ENCODE results near the gene AKAP11.

The AKAP11 gene

DNA sequence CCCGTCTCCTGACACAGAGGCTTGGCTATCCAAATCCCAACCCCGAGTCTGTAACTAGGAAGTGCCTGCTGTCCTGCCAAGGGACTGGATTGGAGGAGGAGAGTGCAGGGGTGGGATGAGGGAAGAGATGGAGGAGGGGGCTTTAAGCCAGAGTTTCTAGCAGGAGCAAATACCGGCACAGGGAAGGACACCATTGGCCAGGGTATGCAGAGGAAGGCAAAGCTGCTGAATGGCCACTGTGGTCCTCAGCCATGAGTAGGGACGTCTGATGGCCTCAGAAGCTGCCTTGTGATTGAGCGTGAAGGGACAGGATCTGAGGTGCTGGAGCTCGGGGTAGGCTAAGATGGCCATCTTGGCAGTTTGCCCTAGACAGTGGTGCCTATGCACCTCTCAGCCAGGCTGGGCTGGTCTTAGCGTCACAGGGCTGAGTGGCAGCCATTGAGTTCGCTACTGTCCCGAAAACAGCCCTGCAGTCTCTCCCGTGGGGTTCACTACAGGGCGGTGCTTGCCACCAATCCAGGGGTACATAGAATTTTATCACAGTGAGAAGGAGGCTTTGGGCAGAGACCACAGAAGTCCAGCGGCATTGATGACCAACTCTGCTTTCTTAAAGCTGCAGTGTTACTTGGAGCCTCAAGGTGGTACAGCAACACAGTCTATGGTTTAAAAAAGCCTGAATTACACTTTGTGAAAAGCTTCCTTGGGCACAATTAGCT, 61.8 kb downstream of the AKAP11 start:
- Histone ChIP-seq H3K36me3 (ENCODE audit: insufficient read depth, insufficient read length, low read length) (no peaks in the 10 kb centered on the region), H3K27me3 (ENCODE audit: insufficient read depth, insufficient read length) (no peaks in the 10 kb centered on the region), H3K9me3 (ENCODE audit: insufficient read depth, low read length) (no peaks in the 10 kb centered on the region), H3K9ac (ENCODE audit: insufficient read length, low read depth) (no peak overlapping the region), H3K4me1 (ENCODE audit: insufficient read depth, insufficient read length) (no peaks in the 10 kb centered on the region), H3K4me3 (ENCODE audit: insufficient read length, low read depth) (no peak overlapping the region)
- TF ChIP-seq YY1 (IDR thresholded peaks at IDR 0.05; ENCODE audit: insufficient read depth, insufficient read length) (no peak), SUZ12 (IDR thresholded peaks at IDR 0.05; ENCODE audit: extremely low read depth, insufficient read depth, insufficient read length) (no peak), ZNF274 (IDR thresholded peaks at IDR 0.05; ENCODE audit: low read depth, low read length) (no peak)
- DNase-seq (ENCODE audit: low read depth, low spot score) = no peak

DNA sequence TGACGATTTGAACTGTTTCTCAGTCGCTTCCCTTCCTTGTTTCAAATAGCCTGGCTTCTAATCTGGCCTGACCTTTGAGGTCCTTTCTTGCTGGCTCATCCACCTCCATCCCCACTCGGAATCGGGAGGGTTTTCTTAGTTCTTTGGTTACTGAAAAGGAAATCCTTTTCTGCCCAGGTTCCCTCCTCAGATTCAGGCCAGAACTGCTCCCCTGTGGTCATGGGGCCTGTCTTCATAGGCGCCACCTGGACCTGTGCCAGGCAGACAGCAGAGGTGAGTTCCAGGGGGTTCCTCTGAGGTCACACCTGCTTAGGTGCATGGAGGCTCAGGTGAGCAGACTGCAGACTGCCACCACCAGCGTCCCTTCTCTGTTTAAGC, 62.4 kb downstream of the AKAP11 start:
- H3K4me1 ChIP-seq (ENCODE audit: insufficient read depth, insufficient read length) = no peaks in the 10 kb centered on the region
- TF ChIP-seq SUZ12 (IDR thresholded peaks at IDR 0.05; ENCODE audit: extremely low read depth, insufficient read depth, insufficient read length) = no peak
- no peak for TF ChIP-seq YY1 (IDR thresholded peaks at IDR 0.05; ENCODE audit: insufficient read depth, insufficient read length)
- TF ChIP-seq ZNF274 (IDR thresholded peaks at IDR 0.05; ENCODE audit: low read depth, low read length) = no peak
- no peaks in the 10 kb centered on the region for H3K9me3 ChIP-seq (ENCODE audit: insufficient read depth, low read length)
- H3K27me3 ChIP-seq (ENCODE audit: insufficient read depth, insufficient read length) = no peaks in the 10 kb centered on the region
- H3K4me3 ChIP-seq (ENCODE audit: insufficient read length, low read depth) = no peak overlapping the region
- H3K9ac ChIP-seq (ENCODE audit: insufficient read length, low read depth) = no peak overlapping the region
- no peak for DNase-seq (ENCODE audit: low read depth, low spot score)
- no peaks in the 10 kb centered on the region for H3K36me3 ChIP-seq (ENCODE audit: insufficient read depth, insufficient read length, low read length)

- no peak for TF ChIP-seq YY1 (IDR thresholded peaks at IDR 0.05; ENCODE audit: insufficient read depth, insufficient read length)
- no peak for TF ChIP-seq ZNF274 (IDR thresholded peaks at IDR 0.05; ENCODE audit: low read depth, low read length)
- no peak for TF ChIP-seq SUZ12 (IDR thresholded peaks at IDR 0.05; ENCODE audit: extremely low read depth, insufficient read depth, insufficient read length)
- Histone ChIP-seq H3K9ac (ENCODE audit: insufficient read length, low read depth) (no peak overlapping the region), H3K9me3 (ENCODE audit: insufficient read depth, low read length) (no peaks in the 10 kb centered on the region), H3K4me1 (ENCODE audit: insufficient read depth, insufficient read length) (no peaks in the 10 kb centered on the region), H3K4me3 (ENCODE audit: insufficient read length, low read depth) (no peak overlapping the region), H3K27me3 (ENCODE audit: insufficient read depth, insufficient read length) (no peaks in the 10 kb centered on the region), H3K36me3 (ENCODE audit: insufficient read depth, insufficient read length, low read length) (no peaks in the 10 kb centered on the region)
- no peak for DNase-seq (ENCODE audit: low read depth, low spot score)
Observed at GRCh38 chr13:42337808-42338600, 66.1 kb downstream of the AKAP11 start.

GRCh38 chr13:42345367-42345766, 73.4 kb downstream of the AKAP11 start:
- H3K27me3 ChIP-seq (ENCODE audit: insufficient read depth, insufficient read length) = no peaks in the 10 kb centered on the region
- H3K9ac ChIP-seq (ENCODE audit: insufficient read length, low read depth) = no peak overlapping the region
- no peak for DNase-seq (ENCODE audit: low read depth, low spot score)
- TF ChIP-seq YY1 (IDR thresholded peaks at IDR 0.05; ENCODE audit: insufficient read depth, insufficient read length) = no peak
- no peak for TF ChIP-seq ZNF274 (IDR thresholded peaks at IDR 0.05; ENCODE audit: low read depth, low read length)
- TF ChIP-seq SUZ12 (IDR thresholded peaks at IDR 0.05; ENCODE audit: extremely low read depth, insufficient read depth, insufficient read length) = no peak
- H3K4me3 ChIP-seq (ENCODE audit: insufficient read length, low read depth) = no peak overlapping the region
- no peaks in the 10 kb centered on the region for H3K36me3 ChIP-seq (ENCODE audit: insufficient read depth, insufficient read length, low read length)
- H3K4me1 ChIP-seq (ENCODE audit: insufficient read depth, insufficient read length) = no peaks in the 10 kb centered on the region
- H3K9me3 ChIP-seq (ENCODE audit: insufficient read depth, low read length) = no peaks in the 10 kb centered on the region

DNA sequence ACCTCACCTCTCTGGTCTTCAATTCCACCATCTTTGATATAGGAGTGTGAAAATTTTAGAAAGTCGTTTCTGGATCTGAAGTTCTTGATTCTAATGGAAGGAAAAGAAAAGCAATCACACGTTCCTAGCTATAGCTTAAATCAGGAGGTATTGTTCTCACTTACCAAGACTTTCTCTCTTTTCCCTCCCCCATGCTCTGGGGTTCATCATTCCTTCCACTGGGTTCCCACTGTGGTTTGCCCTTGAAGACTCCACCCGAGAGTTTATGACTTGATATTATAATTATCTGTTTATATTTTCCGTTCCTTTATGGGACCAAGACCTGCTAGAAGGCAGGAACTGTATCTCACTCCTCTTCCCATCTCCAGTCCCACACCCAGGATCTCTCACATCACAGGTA, 76.6 kb downstream of the AKAP11 start:
- no peaks in the 10 kb centered on the region for H3K9me3 ChIP-seq (ENCODE audit: insufficient read depth, low read length)
- no peak overlapping the region for H3K9ac ChIP-seq (ENCODE audit: insufficient read length, low read depth)
- no peak for DNase-seq (ENCODE audit: low read depth, low spot score)
- no peaks in the 10 kb centered on the region for H3K4me1 ChIP-seq (ENCODE audit: insufficient read depth, insufficient read length)
- no peaks in the 10 kb centered on the region for H3K36me3 ChIP-seq (ENCODE audit: insufficient read depth, insufficient read length, low read length)
- TF ChIP-seq SUZ12 (IDR thresholded peaks at IDR 0.05; ENCODE audit: extremely low read depth, insufficient read depth, insufficient read length) (no peak), YY1 (IDR thresholded peaks at IDR 0.05; ENCODE audit: insufficient read depth, insufficient read length) (no peak), ZNF274 (IDR thresholded peaks at IDR 0.05; ENCODE audit: low read depth, low read length) (no peak)
- no peak overlapping the region for H3K4me3 ChIP-seq (ENCODE audit: insufficient read length, low read depth)
- H3K27me3 ChIP-seq (ENCODE audit: insufficient read depth, insufficient read length) = no peaks in the 10 kb centered on the region

DNA sequence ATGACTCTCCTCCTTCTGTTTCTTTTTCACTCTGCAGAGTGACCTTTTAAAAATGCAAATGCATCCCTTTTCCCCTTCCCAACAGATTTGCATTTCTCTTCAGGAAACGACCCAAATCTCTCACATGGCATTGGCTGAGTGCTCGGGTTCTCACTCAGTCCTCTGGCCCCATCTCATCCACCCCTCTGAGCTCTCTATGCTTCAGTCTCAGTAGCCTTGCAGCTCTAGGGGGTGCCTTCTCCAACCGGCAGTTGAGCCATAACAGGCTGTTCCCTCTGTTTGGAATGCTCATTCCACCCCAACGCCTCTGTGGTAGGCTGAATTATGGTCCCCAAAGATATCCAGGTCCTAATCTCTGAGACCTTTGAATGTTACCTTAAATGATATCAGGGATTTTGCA, 78.2 kb downstream of the AKAP11 start:
- TF ChIP-seq SUZ12 (IDR thresholded peaks at IDR 0.05; ENCODE audit: extremely low read depth, insufficient read depth, insufficient read length) (no peak), ZNF274 (IDR thresholded peaks at IDR 0.05; ENCODE audit: low read depth, low read length) (no peak), YY1 (IDR thresholded peaks at IDR 0.05; ENCODE audit: insufficient read depth, insufficient read length) (no peak)
- no peaks in the 10 kb centered on the region for H3K9me3 ChIP-seq (ENCODE audit: insufficient read depth, low read length)

More for the DNA sequence above, 78.2 kb downstream of the AKAP11 start:
- H3K9ac ChIP-seq (ENCODE audit: insufficient read length, low read depth) = no peak overlapping the region
- no peak overlapping the region for H3K4me3 ChIP-seq (ENCODE audit: insufficient read length, low read depth)
- no peaks in the 10 kb centered on the region for H3K27me3 ChIP-seq (ENCODE audit: insufficient read depth, insufficient read length)
- DNase-seq (ENCODE audit: low read depth, low spot score) = peak; percentile 22
- H3K36me3 ChIP-seq (ENCODE audit: insufficient read depth, insufficient read length, low read length) = no peaks in the 10 kb centered on the region
- H3K4me1 ChIP-seq (ENCODE audit: insufficient read depth, insufficient read length) = no peaks in the 10 kb centered on the region
